A549 (cell line): ENCODE measurements around the gene XYLT1. TPM values are rescaled to one million over a fixed set of nuclear protein-coding genes. Genes with fewer than 3 reads are reported as not detected.

Experiments
- ATAC-seq, 2 experiments: fragments of 200-7000 bp in 1 of 2; fragments of >200 bp in 1 of 2; cut with Nextera tagmentation in 1 of 2; cut with Tn5 transposase in 1 of 2; 3 replicates each; pipeline versions ENCODE4 v1.8.0 to v1.9.1; 2018 to 2020; ENCODE audit warnings: mild to moderate bottlenecking in 1 of 2, moderate library complexity in 1 of 2
- CTCF ChIA-PET: fragments of 300-600 bp; sonication (Branson Sonifier 250); formaldehyde crosslinking; extraction: SDS; loops from one replicate; lab custom pipeline; 2021; ENCODE audit warnings: antibody characterized with exemption, inconsistent platforms; lab: Yijun Ruan, JAX
- POLR2A ChIA-PET: fragments of 350-600 bp; formaldehyde crosslinking; extraction: SDS; loops from one replicate; lab custom pipeline; 2021; ENCODE audit warnings: antibody characterized with exemption, inconsistent platforms; lab: Yijun Ruan, JAX
- DNase-seq, 2 experiments: peaks; one replicate each; pipeline versions ENCODE4 v3.0.0 to v3.0.0-alpha.2; 2011 to 2016; ENCODE audit warnings: low read depth in 1 of 2, low spot score in 1 of 2
- FAIRE-seq: peaks from 2 replicates; lab custom pipeline; 2011; peaks lifted over from hg19 to GRCh38; lab: Jason Lieb, UNC
- H3K27ac ChIP-seq, 2 experiments: fragments of >200 bp; sonication (Bioruptor Twin); formaldehyde crosslinking; 3 replicates each; pipeline ENCODE4 v1.5.1; 2016 to 2017
- H3K4me1 ChIP-seq: fragments of >200 bp; sonication (Bioruptor Twin); formaldehyde crosslinking; 3 replicates; pipeline ENCODE4 v1.6.1; 2016
- H3K4me2 ChIP-seq: fragments of >200 bp; sonication (Bioruptor Twin); formaldehyde crosslinking; 3 replicates; pipeline ENCODE4 v1.6.1; 2016
- H3K4me3 ChIP-seq: fragments of >200 bp; sonication (Bioruptor Twin); formaldehyde crosslinking; 3 replicates; pipeline ENCODE4 v1.5.1; 2016
- H3K9me3 ChIP-seq: fragments of >200 bp; sonication (Bioruptor Twin); formaldehyde crosslinking; 3 replicates; pipeline ENCODE4 v1.6.1; 2016
- BHLHE40 ChIP-seq: IDR thresholded peaks from 2 replicates; pipeline ENCODE4 v1.6.1; 2012; ENCODE audit warnings: low read depth, low read length, inconsistent platforms
- CBX2 ChIP-seq: fragments of 200-600 bp; sonication (generic); IDR thresholded peaks from 2 replicates; pipeline ENCODE4 v1.6.1; 2016; ENCODE audit warnings: low read depth, mild to moderate bottlenecking, borderline replicate concordance
- EHF ChIP-seq: fragments of 250-450 bp; sonication (Bioruptor Pico); IDR thresholded peaks from 2 replicates; pipeline ENCODE4 v1.5.0; 2020; ENCODE audit warnings: mild to moderate bottlenecking
- EHMT2 ChIP-seq: fragments of 200-600 bp; sonication (generic); IDR thresholded peaks from 2 replicates; pipeline ENCODE4 v1.6.1; 2016; ENCODE audit warnings: antibody characterized with exemption, low read depth, mild to moderate bottlenecking, moderate library complexity
- EP300 ChIP-seq, 2 experiments: fragments of >200 bp; sonication (Bioruptor Twin); formaldehyde crosslinking; IDR thresholded peaks; 2 replicates in 1 of 2; 3 replicates in 1 of 2; pipeline ENCODE4 v1.6.1; 2016 to 2017
- FOSB ChIP-seq: fragments of 250-450 bp; sonication (Bioruptor Pico); IDR thresholded peaks from 2 replicates; pipeline ENCODE4 v1.5.0; 2020; ENCODE audit warnings: mild to moderate bottlenecking, moderate library complexity
- FOSL2 ChIP-seq, 2 experiments: fragments of 450-650 bp in 1 of 2; fragments of >200 bp in 1 of 2; sonication (Bioruptor Twin) in 1 of 2; formaldehyde crosslinking; IDR thresholded peaks; 2 replicates each; pipeline versions ENCODE4 v1.5.0 to v1.6.1; 2016 to 2020; ENCODE audit warnings: mild to moderate bottlenecking in 1 of 2, moderate library complexity in 1 of 2
- GATA3 ChIP-seq: IDR thresholded peaks from 2 replicates; pipeline ENCODE4 v1.6.1; 2012; ENCODE audit warnings: borderline replicate concordance
- HEYL ChIP-seq: fragments of 250-450 bp; sonication (Bioruptor Pico); IDR thresholded peaks from 2 replicates; pipeline ENCODE4 v1.8.0; 2021; ENCODE audit warnings: mild to moderate bottlenecking, moderate library complexity
- HOXB13 ChIP-seq: fragments of 250-450 bp; sonication (Bioruptor Pico); IDR thresholded peaks from 2 replicates; pipeline ENCODE4 v1.5.0; 2020; ENCODE audit warnings: low read depth, mild to moderate bottlenecking, moderate library complexity
- JUN ChIP-seq, 2 experiments: fragments of >200 bp; sonication (Bioruptor Twin); formaldehyde crosslinking; IDR thresholded peaks; 2 replicates in 1 of 2; 3 replicates in 1 of 2; pipeline ENCODE4 v1.6.1; 2016 to 2017
- KDM5A ChIP-seq: fragments of 200-600 bp; sonication (generic); IDR thresholded peaks from 2 replicates; pipeline ENCODE4 v1.6.1; 2016; ENCODE audit warnings: antibody characterized with exemption, mild to moderate bottlenecking
- MAZ ChIP-seq: fragments of 150-350 bp; IDR thresholded peaks from 2 replicates; pipeline ENCODE4 v1.6.1; 2014; ENCODE audit warnings: antibody characterized with exemption, low read depth, low read length, borderline replicate concordance
- MYC ChIP-seq: IDR thresholded peaks from 2 replicates; pipeline ENCODE4 v1.6.1; 2012; ENCODE audit warnings: mild to moderate bottlenecking, inconsistent platforms, low read length, improper control_type of control experiment, borderline replicate concordance
- NPAS2 ChIP-seq: fragments of 250-450 bp; sonication (Bioruptor Pico); IDR thresholded peaks from 2 replicates; pipeline ENCODE4 v1.8.0; 2022; ENCODE audit warnings: mild to moderate bottlenecking, moderate library complexity, borderline replicate concordance
- PHF8 ChIP-seq: fragments of 200-600 bp; sonication (generic); IDR thresholded peaks from 2 replicates; pipeline ENCODE4 v1.6.1; 2016; ENCODE audit warnings: low read depth, mild to moderate bottlenecking, antibody characterized with exemption, moderate library complexity, borderline replicate concordance
- POLR2A ChIP-seq: IDR thresholded peaks from 2 replicates; pipeline ENCODE4 v1.6.1; 2012; ENCODE audit warnings: mild to moderate bottlenecking, low read length
- TFCP2L1 ChIP-seq: fragments of 250-450 bp; sonication (Bioruptor Pico); IDR thresholded peaks from 2 replicates; pipeline ENCODE4 v1.5.0; 2021; ENCODE audit warnings: mild to moderate bottlenecking
- ZFP36 ChIP-seq: fragments of 450-650 bp; IDR thresholded peaks from 2 replicates; pipeline ENCODE4 v1.6.1; 2014; ENCODE audit warnings: borderline replicate concordance; ENCODE audit not compliant: partially characterized antibody
- ZSCAN20 ChIP-seq: fragments of 250-450 bp; sonication (Bioruptor Pico); IDR thresholded peaks from 2 replicates; pipeline ENCODE4 v1.8.0; 2022; ENCODE audit warnings: mild to moderate bottlenecking, moderate library complexity
- WGBS: methylation state at CpG from one replicate; pipeline ENCODE4 v1.1.6; 2017; ENCODE audit errors: missing lambda C conversion rate; 5-methylcytosine and 5-hydroxymethylcytosine counted together
- polyA minus RNA-seq: library from RNA; depleted of rRNA, polyadenylated mRNA; stranded (reverse); fragments of >200 nt; gene quantifications from 2 replicates; pipeline ENCODE4 v1.2.3, GENCODE V29; 2011; rRNA and poly(A)+ RNA removed
- polyA plus RNA-seq, 4 experiments: library from polyadenylated mRNA; depleted of rRNA in 3 of 4; stranded (reverse); fragments of >200 nt; fragmentation: RNase III in 1 of 4; extraction: RNeasy Plus Mini Kit Qiagen cat#74134 plus additional on column Dnase treatment in 1 of 4; gene quantifications; 2 replicates in 3 of 4; 3 replicates in 1 of 4; pipeline ENCODE4 v1.2.3, GENCODE V29; 2011 to 2017
- TF ChIP-seq, protein P1 (sequence below): IDR thresholded peaks from 2 replicates; pipeline ENCODE4 v1.6.1; 2012
- TF ChIP-seq, protein P2 (sequence below): fragments of 250-450 bp; sonication (Bioruptor Pico); IDR thresholded peaks from 2 replicates; pipeline ENCODE4 v1.5.0; 2020; ENCODE audit warnings: low read depth, mild to moderate bottlenecking, moderate library complexity
- TF ChIP-seq, protein P3 (sequence below): IDR thresholded peaks from 2 replicates; pipeline ENCODE4 v1.6.1; 2012; ENCODE audit warnings: low read depth, borderline replicate concordance
- TF ChIP-seq, protein P4 (sequence below): fragments of 450-650 bp; IDR thresholded peaks from 2 replicates; pipeline ENCODE4 v1.6.1; 2014; ENCODE audit warnings: antibody characterized with exemption
- TF ChIP-seq, protein P5 (sequence below): IDR thresholded peaks from 2 replicates; pipeline ENCODE4 v1.6.1; 2012

Gene XYLT1, protein sequence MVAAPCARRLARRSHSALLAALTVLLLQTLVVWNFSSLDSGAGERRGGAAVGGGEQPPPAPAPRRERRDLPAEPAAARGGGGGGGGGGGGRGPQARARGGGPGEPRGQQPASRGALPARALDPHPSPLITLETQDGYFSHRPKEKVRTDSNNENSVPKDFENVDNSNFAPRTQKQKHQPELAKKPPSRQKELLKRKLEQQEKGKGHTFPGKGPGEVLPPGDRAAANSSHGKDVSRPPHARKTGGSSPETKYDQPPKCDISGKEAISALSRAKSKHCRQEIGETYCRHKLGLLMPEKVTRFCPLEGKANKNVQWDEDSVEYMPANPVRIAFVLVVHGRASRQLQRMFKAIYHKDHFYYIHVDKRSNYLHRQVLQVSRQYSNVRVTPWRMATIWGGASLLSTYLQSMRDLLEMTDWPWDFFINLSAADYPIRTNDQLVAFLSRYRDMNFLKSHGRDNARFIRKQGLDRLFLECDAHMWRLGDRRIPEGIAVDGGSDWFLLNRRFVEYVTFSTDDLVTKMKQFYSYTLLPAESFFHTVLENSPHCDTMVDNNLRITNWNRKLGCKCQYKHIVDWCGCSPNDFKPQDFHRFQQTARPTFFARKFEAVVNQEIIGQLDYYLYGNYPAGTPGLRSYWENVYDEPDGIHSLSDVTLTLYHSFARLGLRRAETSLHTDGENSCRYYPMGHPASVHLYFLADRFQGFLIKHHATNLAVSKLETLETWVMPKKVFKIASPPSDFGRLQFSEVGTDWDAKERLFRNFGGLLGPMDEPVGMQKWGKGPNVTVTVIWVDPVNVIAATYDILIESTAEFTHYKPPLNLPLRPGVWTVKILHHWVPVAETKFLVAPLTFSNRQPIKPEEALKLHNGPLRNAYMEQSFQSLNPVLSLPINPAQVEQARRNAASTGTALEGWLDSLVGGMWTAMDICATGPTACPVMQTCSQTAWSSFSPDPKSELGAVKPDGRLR
- 0.78 and 1.1 TPM in 2 replicates for polyA plus RNA-seq (2011; rRNA removed)
- polyA plus RNA-seq (2012; cell fraction: cytosol; rRNA removed) = 0.51 and 0.91 TPM in 2 replicates
- polyA plus RNA-seq (2012; cell fraction: nucleus; rRNA removed) = 0.55 and 0.67 TPM in 2 replicates
- polyA plus RNA-seq (2017; fragmentation: RNase III; extraction: RNeasy Plus Mini Kit Qiagen cat#74134 plus additional on column Dnase treatment) = 0.84 to 0.88 TPM (median 0.88 TPM) in 3 replicates
- polyA minus RNA-seq = 4.1 and 4.7 TPM in 2 replicates

DNA sequence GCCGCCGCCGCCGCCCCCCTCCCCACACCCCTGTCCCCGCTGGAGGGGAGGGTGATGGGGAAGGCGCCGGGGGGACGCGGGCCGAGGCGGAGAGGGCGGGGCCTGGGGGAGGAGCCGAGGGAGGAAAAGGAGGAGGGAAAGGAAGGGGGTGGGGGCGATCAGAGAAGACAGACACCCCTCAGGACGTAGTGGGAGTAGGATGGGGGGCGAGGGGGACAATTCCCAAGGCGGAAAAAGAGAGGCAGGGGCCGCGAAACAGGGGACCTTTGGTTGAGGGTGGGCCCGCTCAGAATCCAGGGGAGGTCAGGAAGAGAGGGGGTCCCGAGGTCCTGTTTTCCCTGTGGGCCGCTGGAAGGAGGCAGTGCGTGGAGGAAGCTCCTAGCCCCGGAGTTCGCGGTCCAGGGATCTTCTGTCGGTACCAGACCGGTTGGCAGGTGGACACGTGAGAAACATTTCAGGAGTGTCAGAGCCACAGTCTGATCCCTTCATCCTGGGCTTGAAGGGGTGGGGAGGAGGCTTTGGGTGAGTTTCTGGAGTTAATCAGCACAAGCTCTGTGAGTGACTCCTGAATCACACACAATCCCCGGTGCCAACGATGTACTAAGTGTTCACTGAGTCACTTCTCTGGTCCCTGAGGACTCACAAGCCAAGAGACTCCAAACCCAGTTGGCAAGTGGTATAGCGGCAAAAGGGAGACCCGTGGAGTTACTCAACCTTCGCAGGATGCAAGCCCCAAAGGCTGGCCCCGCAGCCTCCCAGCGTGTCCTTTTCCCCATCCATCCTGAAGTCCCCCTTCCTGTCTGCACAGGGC lies at the start of gene XYLT1:
Gene XYLT1, minus strand, starts transcription at position 53 of the 811 bp plus-strand sequence. CDS start 164 bp downstream, outside the sequence.
- H3K4me3 ChIP-seq = peak within 1 kb of the TSS; percentile 62
- no peak for TF ChIP-seq NPAS2
- TF ChIP-seq ZSCAN20 (CRISPR knock-in tag) = no peak
- TF ChIP-seq TFCP2L1 (CRISPR knock-in tag) = no peak
- TF ChIP-seq, protein P1, sequence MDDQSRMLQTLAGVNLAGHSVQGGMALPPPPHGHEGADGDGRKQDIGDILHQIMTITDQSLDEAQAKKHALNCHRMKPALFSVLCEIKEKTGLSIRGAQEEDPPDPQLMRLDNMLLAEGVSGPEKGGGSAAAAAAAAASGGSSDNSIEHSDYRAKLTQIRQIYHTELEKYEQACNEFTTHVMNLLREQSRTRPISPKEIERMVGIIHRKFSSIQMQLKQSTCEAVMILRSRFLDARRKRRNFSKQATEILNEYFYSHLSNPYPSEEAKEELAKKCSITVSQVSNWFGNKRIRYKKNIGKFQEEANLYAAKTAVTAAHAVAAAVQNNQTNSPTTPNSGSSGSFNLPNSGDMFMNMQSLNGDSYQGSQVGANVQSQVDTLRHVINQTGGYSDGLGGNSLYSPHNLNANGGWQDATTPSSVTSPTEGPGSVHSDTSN = no peak
- TF ChIP-seq PHF8 = no peak
- no peak for TF ChIP-seq POLR2A
- TF ChIP-seq FOSB (CRISPR knock-in tag) = no peak
- no peak for TF ChIP-seq FOSL2 (IDR thresholded peaks at IDR 0.05)
- TF ChIP-seq FOSL2 (CRISPR knock-in tag; IDR thresholded peaks at IDR 0.05) = no peak
- no peak for TF ChIP-seq CBX2
- no peak for TF ChIP-seq ZFP36
- TF ChIP-seq MAZ = no peak
- no peak for TF ChIP-seq KDM5A
- TF ChIP-seq EHMT2 = no peak
- TF ChIP-seq MYC = no peak
- peaks cover 12% of the 10 kb centered on the region; the same call in 2 of the 3 replicates for H3K4me1 ChIP-seq
- no peaks in the 10 kb centered on the region for H3K9me3 ChIP-seq
- H3K27ac ChIP-seq = peak within 1 kb of the TSS; percentile 42 to 85; a peak in 5 of 6 replicates
- ATAC-seq (peak; percentile 42 to 52), DNase-seq (peak in 1 of 2 experiments; percentile 25), FAIRE-seq (no peak)
- ChIA-PET CTCF (no interaction called here), POLR2A (no interaction called here)
- H3K4me2 ChIP-seq = peak within 1 kb of the TSS; percentile 83
- WGBS = 29% methylated on average over 19 of the region's 36 CpGs

DNA sequence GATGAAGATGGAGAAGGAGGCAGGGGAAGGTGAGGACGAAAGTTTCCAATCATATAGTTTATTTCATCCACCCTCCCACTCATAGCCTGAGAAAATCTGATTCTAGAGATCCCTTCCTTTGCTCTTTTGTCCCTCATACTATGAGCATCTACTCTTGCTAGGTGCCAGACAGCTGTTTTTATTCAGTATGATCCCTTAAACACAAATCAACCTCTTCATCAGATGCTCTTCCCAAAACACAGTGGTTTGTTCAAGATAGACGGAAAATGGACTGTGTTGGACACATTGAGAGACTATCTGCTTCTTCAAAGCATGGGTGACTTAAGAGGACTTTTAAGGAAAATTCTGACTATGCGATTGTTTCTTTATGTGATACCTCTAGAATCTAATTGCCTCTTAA lies 49.4 kb upstream of the XYLT1 start:
- TF ChIP-seq TFCP2L1 (CRISPR knock-in tag) = no peak
- no peak for TF ChIP-seq HEYL (CRISPR knock-in tag)
- TF ChIP-seq FOSB (CRISPR knock-in tag) = no peak
- no peak for TF ChIP-seq JUN (IDR thresholded peaks at IDR 0.05)
- no peak for TF ChIP-seq ZSCAN20 (CRISPR knock-in tag)
- TF ChIP-seq, protein P2, sequence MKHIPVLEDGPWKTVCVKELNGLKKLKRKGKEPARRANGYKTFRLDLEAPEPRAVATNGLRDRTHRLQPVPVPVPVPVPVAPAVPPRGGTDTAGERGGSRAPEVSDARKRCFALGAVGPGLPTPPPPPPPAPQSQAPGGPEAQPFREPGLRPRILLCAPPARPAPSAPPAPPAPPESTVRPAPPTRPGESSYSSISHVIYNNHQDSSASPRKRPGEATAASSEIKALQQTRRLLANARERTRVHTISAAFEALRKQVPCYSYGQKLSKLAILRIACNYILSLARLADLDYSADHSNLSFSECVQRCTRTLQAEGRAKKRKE = no peak
- no peak for TF ChIP-seq EP300 (IDR thresholded peaks at IDR 0.05)
- no peak for TF ChIP-seq HOXB13 (CRISPR knock-in tag)
- TF ChIP-seq, protein P3, sequence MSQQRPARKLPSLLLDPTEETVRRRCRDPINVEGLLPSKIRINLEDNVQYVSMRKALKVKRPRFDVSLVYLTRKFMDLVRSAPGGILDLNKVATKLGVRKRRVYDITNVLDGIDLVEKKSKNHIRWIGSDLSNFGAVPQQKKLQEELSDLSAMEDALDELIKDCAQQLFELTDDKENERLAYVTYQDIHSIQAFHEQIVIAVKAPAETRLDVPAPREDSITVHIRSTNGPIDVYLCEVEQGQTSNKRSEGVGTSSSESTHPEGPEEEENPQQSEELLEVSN = no peak
- no peak for TF ChIP-seq EHF
- no peak for TF ChIP-seq BHLHE40
- no peak for TF ChIP-seq EHMT2
- no peak for TF ChIP-seq NPAS2
- TF ChIP-seq, protein P4, sequence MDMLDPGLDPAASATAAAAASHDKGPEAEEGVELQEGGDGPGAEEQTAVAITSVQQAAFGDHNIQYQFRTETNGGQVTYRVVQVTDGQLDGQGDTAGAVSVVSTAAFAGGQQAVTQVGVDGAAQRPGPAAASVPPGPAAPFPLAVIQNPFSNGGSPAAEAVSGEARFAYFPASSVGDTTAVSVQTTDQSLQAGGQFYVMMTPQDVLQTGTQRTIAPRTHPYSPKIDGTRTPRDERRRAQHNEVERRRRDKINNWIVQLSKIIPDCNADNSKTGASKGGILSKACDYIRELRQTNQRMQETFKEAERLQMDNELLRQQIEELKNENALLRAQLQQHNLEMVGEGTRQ = no peak
- TF ChIP-seq, protein P1 = no peak
- TF ChIP-seq, protein P5, sequence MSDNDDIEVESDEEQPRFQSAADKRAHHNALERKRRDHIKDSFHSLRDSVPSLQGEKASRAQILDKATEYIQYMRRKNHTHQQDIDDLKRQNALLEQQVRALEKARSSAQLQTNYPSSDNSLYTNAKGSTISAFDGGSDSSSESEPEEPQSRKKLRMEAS = no peak
- TF ChIP-seq FOSL2 (IDR thresholded peaks at IDR 0.05) = no peak
- TF ChIP-seq FOSL2 (CRISPR knock-in tag; IDR thresholded peaks at IDR 0.05) = no peak
- TF ChIP-seq MYC = no peak
- TF ChIP-seq GATA3 = no peak
- TF ChIP-seq, all 56 proteins: peak for 0
- WGBS = 8% methylated on average over 3 of the region's 3 CpGs
- Histone ChIP-seq H3K4me1 (no peaks in the 10 kb centered on the region), H3K9me3 (no peaks in the 10 kb centered on the region), H3K4me3 (no peak overlapping the region), H3K27ac (no peak overlapping the region), H3K4me2 (no peak overlapping the region)
- FAIRE-seq (no peak), DNase-seq (no peak), ATAC-seq (no peak)
- CTCF ChIA-PET = no interaction called here
- POLR2A ChIA-PET = no interaction called here
